ENCODE data around the gene SFMBT2.

The SFMBT2 gene

DNA sequence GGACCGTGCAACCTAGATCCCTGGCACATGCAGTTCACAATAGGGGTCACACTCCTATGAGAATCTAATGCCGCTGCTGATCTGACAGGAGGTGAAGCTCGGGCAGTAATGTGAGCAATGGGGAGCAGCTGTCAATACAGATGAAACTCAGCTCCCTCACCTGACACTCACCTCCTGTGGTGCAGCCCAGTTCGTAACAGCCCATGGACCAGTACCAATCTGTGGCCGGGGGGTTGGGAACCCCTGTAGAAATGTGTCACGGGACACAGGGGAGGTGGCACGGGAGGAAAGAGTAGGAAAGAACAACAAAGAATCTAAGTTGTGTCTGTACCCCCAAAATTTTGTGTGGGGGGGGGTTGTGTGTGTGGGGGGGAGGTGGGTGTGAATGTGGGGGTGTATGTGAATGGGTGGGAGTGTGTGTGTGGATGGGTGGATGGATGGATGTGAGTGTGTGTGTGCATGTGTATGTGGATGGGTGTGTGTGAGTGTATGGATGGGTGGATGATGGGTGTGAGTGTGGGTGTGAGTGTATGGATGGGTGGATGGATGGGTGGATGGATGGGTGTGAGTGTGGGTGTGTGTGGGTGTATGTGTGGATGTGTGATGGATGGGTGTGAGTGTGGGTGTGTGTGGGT lies 33.1 kb downstream of the SFMBT2 start:
- H3K4me3 ChIP-seq (ENCODE audit: low read depth, low read length), result no peak overlapping the region
- TF ChIP-seq, protein P1, sequence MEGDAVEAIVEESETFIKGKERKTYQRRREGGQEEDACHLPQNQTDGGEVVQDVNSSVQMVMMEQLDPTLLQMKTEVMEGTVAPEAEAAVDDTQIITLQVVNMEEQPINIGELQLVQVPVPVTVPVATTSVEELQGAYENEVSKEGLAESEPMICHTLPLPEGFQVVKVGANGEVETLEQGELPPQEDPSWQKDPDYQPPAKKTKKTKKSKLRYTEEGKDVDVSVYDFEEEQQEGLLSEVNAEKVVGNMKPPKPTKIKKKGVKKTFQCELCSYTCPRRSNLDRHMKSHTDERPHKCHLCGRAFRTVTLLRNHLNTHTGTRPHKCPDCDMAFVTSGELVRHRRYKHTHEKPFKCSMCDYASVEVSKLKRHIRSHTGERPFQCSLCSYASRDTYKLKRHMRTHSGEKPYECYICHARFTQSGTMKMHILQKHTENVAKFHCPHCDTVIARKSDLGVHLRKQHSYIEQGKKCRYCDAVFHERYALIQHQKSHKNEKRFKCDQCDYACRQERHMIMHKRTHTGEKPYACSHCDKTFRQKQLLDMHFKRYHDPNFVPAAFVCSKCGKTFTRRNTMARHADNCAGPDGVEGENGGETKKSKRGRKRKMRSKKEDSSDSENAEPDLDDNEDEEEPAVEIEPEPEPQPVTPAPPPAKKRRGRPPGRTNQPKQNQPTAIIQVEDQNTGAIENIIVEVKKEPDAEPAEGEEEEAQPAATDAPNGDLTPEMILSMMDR (IDR thresholded peaks at IDR 0.05; ENCODE audit: insufficient read depth, low read length, missing control alignments), result no peak
- no peak for DNase-seq (ENCODE audit: low read depth, low spot score)
- ChIA-PET CTCF (no interaction called here), POLR2A (no interaction called here)

DNA sequence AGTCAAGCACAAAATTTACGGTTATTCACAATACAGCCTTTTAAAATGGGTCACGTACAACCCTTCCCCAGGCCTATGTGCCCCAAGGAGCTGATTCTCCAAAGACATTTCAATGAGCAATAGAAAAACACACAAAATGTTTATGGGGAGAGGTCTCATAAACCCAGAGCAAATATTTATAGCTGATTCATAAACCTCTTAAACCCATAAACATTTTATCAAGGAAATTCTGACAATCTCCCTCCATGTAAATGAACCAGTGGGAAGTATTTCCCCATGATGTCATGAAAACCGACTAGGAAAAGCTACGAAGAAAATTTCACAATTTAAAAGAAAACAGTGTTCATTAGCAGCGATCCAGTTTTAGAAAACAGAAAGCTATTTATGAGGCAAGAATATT lies 36.0 kb downstream of the SFMBT2 start:
- no peak overlapping the region for H3K4me3 ChIP-seq (ENCODE audit: low read depth, low read length)
- ChIA-PET CTCF (no interaction called here), POLR2A (no interaction called here)
- no peak for DNase-seq (ENCODE audit: low read depth, low spot score)
- TF ChIP-seq, protein P1 (IDR thresholded peaks at IDR 0.05; ENCODE audit: insufficient read depth, low read length, missing control alignments), result no peak

DNA sequence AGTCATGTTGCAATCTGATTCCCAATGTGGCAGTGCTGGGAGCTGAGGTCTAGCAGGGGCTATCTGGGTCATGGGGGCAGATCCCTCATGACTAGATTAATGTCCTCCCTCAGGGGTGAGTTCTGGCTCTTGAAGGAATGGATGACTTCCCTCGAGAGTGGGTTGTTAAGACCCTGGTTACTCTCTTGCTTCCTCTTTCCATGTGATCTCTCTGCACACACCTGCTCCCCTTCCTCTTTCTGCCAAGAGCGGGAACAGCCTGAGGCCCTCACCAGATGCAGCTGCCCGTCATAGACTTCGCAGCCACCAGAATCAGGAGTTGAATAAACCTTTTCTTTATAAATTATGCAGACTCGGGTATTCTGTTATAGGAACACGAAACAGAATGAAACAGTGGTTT lies 37.8 kb downstream of the SFMBT2 start:
- CTCF ChIA-PET, result no interaction called here
- no peak overlapping the region for H3K4me3 ChIP-seq (ENCODE audit: low read depth, low read length)
- TF ChIP-seq, protein P1 (IDR thresholded peaks at IDR 0.05; ENCODE audit: insufficient read depth, low read length, missing control alignments), result no peak
- POLR2A ChIA-PET, result no interaction called here
- no peak for DNase-seq (ENCODE audit: low read depth, low spot score)

DNA sequence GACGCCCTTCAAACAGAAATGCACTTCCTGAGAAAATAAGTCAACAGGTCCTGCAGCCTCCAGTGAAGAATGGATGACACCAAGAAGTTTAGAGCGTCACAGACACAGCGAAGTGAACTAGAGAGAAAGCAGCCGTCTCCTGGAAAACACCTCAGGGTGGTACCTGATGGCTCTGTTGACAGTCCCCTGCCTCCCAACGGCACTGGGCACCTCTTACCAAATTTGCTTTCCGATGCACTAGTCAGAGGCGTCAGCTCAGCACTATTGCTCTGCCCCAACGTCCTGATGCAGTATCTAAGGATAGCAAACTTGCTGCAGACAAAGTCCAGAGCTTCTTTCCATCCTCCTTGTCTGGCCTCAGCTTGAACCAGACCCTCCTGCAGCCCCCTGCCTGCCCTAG lies 38.3 kb downstream of the SFMBT2 start:
- POLR2A ChIA-PET, result no interaction called here
- DNase-seq (ENCODE audit: low read depth, low spot score), result no peak
- CTCF ChIA-PET, result no interaction called here
- TF ChIP-seq, protein P1 (IDR thresholded peaks at IDR 0.05; ENCODE audit: insufficient read depth, low read length, missing control alignments), result no peak
- H3K4me3 ChIP-seq (ENCODE audit: low read depth, low read length), result no peak overlapping the region

DNA sequence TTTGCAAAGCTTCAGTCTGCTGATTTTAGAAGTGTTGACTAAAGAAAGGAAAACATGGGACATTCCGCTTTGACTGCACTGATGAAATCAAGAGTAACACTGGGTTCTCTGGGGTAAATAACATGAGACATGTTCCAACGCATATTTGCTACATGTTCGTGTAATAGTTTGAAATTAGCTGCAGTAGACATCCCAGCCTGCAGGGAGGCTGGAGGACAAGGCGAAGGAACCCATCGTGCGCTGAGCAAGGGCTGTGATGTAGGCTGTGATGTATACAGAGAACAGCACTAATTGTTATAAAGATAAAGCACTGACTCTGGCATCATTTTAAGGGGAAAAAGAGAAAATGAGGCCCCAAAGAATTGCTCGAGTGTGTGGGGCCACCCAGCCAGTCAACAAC lies 40.3 kb downstream of the SFMBT2 start:
- CTCF ChIA-PET, result no interaction called here
- no peak overlapping the region for H3K4me3 ChIP-seq (ENCODE audit: low read depth, low read length)
- TF ChIP-seq, protein P1 (IDR thresholded peaks at IDR 0.05; ENCODE audit: insufficient read depth, low read length, missing control alignments), result no peak
- POLR2A ChIA-PET, result no interaction called here
- DNase-seq (ENCODE audit: low read depth, low spot score), result no peak

DNA sequence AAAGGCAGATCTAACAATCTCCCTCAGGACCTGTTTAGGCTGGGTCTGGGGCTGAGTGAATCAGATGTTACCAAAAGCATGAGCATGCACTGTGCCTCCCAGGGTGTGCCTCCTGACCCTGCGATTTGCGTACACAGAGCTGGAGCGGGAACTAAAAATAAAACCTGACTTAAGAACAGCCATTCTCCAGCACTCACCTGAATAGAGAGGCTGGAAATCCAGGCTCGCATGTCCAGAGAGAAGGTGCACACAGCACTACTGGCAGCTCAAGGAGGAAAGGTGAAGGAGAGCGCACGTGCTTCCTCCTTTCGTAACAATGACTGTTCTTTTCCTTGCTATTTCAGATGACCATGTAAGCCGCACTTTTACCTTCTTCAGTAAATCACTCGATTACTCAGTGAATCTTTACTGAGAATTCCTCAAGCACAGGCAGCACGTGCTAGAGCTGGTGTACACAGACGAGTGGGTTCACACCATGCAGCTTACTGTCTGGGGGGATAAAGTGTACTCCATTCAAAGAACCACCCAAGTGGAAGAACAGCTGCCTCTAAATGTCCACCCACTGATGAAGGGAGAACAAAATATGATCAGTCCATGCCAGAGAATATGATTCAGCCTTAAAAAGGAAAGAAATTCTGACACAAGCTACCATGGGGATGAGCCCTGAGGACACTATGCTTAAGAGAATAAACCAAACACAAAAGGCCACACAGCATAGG lies 45.6 kb downstream of the SFMBT2 start:
- CTCF ChIA-PET, result no interaction called here
- POLR2A ChIA-PET, result no interaction called here
- TF ChIP-seq, protein P1 (IDR thresholded peaks at IDR 0.05; ENCODE audit: insufficient read depth, low read length, missing control alignments), result no peak
- no peak overlapping the region for H3K4me3 ChIP-seq (ENCODE audit: low read depth, low read length)
- no peak for DNase-seq (ENCODE audit: low read depth, low spot score)
